Measurements from ENCODE around the gene KLF11.

The KLF11 gene

DNA sequence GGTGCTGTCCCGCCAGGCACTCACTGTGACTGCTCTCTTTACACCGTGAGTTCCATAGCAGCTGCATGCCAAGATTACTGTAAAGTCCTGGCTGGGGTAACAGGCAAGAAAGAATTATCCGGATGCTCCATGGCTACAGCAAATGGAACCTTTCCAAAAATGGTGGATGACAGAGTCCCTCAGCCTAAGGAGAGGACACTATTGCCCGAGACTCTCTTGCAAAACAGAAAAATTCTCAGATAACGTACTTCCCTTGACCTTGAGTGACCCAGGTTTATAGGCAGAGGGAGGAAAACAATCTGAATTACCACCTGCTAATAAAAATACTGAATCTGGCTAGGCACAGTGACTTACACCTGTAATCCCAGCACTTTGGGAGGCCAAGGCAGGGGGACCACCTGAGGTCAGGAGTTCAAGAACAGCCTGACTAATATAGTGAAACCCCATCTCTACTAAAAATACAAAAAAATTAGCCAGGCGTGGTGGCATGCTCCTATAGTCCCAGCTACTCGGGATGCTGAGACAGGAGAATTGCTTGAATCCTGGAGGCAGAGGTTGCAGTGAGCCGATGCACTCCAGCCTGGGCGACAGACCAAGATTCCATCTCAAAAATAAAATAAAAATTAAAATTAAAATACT lies 32.3 kb downstream of the KLF11 start:
- no peak for DNase-seq
- Mint-ChIP-seq H3K4me3 (no peak overlapping the region), H3K9me3 (no peaks in the 10 kb centered on the region), H3K4me1 (peaks cover 19% of the 10 kb centered on the region), H3K27me3 (peaks cover 79% of the 10 kb centered on the region), H3K27ac (no peak overlapping the region)
- no peak for ATAC-seq

DNA sequence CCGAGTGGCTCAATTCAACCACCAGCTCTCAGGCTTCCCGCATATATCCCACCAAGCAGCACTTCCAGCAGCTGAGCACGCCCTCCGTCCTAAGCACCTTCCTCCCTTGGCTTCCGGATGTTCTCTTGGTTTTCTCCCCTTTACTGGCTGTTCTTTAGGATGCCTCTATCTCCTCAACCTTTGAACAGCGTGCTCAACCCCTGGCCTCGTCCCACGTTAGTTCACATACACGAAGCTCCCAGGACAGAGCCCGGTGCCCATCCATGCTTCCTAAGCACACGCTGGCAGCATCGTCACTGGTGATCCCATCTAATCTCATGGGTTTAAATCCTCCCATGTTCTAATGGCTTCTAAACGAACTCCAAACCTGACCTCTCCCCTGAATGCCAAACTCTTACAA lies 33.2 kb downstream of the KLF11 start:
- Mint-ChIP-seq H3K27ac (no peak overlapping the region), H3K4me1 (peaks cover 25% of the 10 kb centered on the region), H3K4me3 (no peak overlapping the region), H3K27me3 (peaks cover 84% of the 10 kb centered on the region), H3K9me3 (no peaks in the 10 kb centered on the region)
- no peak for DNase-seq
- no peak for ATAC-seq

DNA sequence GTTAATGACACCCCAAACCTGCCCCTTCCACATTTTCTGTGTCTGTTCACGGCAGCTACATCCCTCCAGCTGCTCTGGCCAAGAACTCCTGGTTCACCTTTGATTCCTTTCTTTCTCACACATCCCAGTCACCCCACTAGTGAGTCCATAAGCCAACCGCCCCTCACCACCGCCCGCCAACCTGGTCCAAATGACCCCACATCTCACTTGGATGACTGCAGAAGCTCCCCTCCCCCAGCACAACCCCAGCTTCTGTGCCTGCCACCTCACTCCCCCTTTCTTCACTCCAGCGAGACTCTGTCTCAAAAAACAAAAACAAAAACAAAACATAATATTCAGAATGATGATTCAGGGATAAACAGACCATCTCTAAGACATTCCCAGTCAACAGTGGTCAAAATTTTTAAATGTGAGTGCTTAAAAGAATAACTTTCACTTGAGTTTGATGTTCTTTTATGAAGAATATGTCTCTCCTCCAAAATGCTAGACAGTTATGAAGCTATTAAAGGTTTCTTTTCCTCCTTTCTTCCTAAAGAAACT lies 33.7 kb downstream of the KLF11 start:
- peaks cover 87% of the 10 kb centered on the region for H3K27me3 Mint-ChIP-seq
- no peak for ATAC-seq
- no peaks in the 10 kb centered on the region for H3K9me3 Mint-ChIP-seq
- no peak overlapping the region for H3K27ac Mint-ChIP-seq
- peaks cover 31% of the 10 kb centered on the region for H3K4me1 Mint-ChIP-seq
- H3K4me3 Mint-ChIP-seq, result no peak overlapping the region
- DNase-seq, result no peak

DNA sequence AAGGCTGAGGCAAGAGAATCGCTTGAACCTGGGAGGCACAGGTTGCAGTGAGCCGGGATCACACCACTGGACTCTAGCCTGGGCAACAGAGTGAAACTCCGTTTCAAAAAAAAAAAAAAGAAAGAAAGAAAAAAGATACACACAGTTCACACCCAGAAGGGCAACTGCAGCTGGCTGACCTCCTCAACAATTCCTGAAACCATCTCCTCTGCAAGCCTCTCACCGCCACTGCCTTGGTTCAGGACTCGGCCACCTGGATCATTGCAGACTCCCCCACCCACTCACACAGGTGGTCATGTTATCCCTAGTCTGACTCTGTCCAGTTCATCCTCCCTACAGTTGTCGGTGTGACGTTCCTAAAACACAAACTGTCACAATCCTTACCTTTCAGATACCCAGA lies 34.7 kb downstream of the KLF11 start:
- H3K4me1 Mint-ChIP-seq, result peaks cover 23% of the 10 kb centered on the region
- no peaks in the 10 kb centered on the region for H3K9me3 Mint-ChIP-seq
- no peak overlapping the region for H3K27ac Mint-ChIP-seq
- peaks cover 87% of the 10 kb centered on the region for H3K27me3 Mint-ChIP-seq
- no peak overlapping the region for H3K4me3 Mint-ChIP-seq
- ATAC-seq (no peak), DNase-seq (no peak)

DNA sequence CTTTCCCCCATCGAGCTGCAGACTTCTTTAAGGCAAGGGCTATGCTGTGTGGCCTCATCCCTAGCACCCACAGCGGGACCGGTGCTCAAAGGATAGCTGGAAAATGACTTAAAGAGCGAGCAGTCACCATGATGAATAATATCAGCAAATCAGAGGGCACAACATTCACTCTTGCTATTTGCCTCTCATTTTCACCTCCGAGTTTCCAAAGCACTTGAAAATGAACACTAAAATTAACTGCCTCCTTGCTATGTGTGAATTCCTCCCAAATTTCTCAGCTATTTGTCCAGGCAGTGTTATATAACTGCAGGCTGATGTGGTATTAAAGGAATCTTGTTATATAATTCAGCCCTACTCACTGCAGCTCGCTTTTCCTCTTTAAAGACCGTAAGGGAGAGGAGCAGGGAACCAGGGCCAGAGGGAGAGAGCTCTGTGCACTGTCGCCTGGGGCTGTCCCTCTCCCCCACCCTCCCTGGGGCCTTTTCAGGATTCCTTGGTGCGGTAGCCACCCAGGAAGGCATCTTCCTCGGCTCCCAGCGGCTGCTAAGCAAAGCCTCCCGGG lies 35.4 kb downstream of the KLF11 start:
- ATAC-seq, result no peak
- no peaks in the 10 kb centered on the region for H3K9me3 Mint-ChIP-seq

DNA sequence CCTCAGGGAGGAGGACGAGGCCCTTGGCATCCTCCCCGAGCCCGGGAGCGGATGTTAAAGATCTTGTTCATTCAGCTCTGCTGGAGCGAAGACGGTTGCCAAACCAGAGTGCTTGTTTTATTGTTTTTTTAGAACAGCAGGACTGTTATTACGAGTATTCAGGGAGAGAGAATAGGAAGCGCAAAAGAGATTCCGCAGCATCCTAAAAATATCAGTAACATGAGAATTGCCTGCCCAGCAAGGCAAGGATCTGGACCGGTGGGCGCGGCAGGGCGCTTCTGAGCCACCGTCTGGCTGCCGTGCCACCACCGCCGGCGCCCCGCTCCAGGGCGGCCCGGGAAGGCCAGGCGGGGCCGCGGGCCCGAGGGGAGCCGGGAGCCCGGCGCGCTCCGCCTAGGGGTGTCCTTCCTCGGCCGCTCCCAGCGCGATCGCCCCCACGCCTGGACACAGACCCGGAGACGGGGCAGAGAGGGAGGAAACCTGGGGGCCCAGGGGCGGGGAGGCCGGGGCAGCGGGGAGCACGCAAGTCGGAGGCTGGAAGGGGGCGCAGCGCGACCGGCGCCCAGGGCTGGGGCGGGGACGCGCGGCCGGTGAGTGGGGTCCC lies 36.0 kb downstream of the KLF11 start:
- Mint-ChIP-seq H3K4me3 (peak overlapping the region; percentile 75 to 89), H3K4me1 (peaks cover 35% of the 10 kb centered on the region), H3K27me3 (peaks cover 87% of the 10 kb centered on the region), H3K9me3 (no peaks in the 10 kb centered on the region), H3K27ac (peak overlapping the region in 1 of 2 donors; percentile 74)
- DNase-seq (peak; percentile 35 to 38), ATAC-seq (peak; percentile 59)

More for the DNA sequence above, 35.4 kb downstream of the KLF11 start:
- Mint-ChIP-seq H3K27me3 (peaks cover 87% of the 10 kb centered on the region), H3K4me3 (peak overlapping the region; percentile 75 to 89), H3K27ac (no peak overlapping the region), H3K4me1 (peaks cover 29% of the 10 kb centered on the region)
- no peak for DNase-seq

DNA sequence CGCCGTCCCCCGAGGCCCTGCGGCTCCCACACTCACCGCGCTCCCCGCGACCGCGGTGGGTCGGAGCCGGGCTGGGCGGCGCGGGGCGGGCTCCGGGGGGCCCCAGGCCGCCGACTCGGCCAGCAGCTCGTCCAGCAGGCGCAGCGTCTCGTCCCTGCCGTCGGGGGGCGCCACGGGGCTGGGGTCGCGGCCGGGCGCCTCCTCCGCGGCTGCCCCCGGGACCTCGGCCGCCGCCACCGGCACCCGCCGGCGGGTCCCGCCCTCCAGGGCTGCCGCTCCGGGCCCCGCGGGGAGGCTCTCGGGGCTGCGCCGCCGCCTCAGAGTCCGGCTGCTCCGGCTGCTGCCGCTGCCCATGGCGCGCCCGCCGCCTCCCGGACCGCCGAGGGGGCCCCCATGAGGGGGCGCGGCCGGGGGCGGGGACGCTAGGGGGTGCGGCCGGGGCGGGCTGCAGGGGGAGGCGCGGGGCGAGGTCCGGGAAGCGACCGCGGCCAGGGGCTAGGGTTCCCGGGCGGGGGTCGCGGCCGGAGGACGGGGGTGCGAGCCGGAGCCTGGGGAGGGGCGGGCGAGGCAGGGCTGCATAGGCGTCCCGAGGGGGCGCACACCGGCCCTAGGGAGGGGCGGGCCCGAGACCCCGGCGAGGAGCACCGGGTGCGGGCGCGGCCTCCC lies 36.7 kb downstream of the KLF11 start, which contains the start of gene CYS1:
TSS of gene CYS1 (minus strand) at position 542 of the 666 bp plus-strand sequence. CDS start at position 354, 188 bp downstream.
- peak within 1 kb of the TSS in 1 of 2 donors; percentile 74 for H3K27ac Mint-ChIP-seq

DNA sequence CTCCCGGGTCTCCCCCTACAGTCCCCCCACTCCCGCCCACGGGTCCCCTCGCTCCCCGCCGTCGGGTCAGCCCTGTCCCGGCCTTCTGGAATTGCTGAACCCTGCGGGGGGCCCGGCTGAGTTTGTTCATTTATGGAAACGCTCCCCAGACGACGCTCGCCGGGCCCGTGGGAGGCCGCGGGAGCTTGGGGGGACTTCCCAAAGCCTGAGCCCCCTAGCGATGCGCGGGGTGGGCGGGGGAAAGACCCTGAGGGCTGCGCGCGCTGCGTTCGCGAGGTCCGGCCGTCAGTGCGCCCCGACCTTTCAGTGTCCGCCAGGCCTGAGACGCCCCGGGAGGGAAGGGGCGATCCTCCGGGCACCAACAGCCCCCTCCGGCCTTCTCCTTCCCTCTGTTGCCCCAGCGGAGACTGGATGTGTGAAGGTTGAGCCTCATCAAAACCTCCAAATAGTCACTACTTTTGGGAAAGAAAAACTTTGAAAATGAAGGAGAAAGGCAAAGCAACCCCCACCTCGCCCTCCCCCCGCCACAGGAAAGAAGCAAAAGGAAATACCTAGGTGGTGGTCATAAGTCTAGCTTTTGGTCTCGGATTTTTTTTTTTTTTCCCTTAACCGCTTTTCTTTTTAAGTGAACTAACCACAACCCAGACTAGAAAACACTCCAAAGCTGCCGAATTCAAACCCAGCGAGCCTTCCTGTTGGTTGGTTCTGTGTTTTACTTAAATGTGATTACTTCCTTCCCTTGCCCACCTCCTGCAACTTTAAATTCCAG lies 37.4 kb downstream of the KLF11 start:
- peak overlapping the region; percentile 78 to 79 for H3K4me3 Mint-ChIP-seq
- no peaks in the 10 kb centered on the region for H3K9me3 Mint-ChIP-seq
- peak; percentile 27 to 52 for DNase-seq
- peak; percentile 59 for ATAC-seq
- peak overlapping the region in 1 of 2 donors; percentile 31 for H3K27ac Mint-ChIP-seq
- H3K4me1 Mint-ChIP-seq, result peaks cover 37% of the 10 kb centered on the region
- peaks cover 87% of the 10 kb centered on the region for H3K27me3 Mint-ChIP-seq

More for the DNA sequence above, 36.7 kb downstream of the KLF11 start, which contains the start of gene CYS1:
- peak; percentile 66 for ATAC-seq
- H3K9me3 Mint-ChIP-seq, result no peaks in the 10 kb centered on the region
- peaks cover 37% of the 10 kb centered on the region for H3K4me1 Mint-ChIP-seq
- H3K4me3 Mint-ChIP-seq, result peak within 1 kb of the TSS; percentile 79 to 89
- H3K27me3 Mint-ChIP-seq, result peaks cover 87% of the 10 kb centered on the region
- DNase-seq, result peak; percentile 50 to 57

DNA sequence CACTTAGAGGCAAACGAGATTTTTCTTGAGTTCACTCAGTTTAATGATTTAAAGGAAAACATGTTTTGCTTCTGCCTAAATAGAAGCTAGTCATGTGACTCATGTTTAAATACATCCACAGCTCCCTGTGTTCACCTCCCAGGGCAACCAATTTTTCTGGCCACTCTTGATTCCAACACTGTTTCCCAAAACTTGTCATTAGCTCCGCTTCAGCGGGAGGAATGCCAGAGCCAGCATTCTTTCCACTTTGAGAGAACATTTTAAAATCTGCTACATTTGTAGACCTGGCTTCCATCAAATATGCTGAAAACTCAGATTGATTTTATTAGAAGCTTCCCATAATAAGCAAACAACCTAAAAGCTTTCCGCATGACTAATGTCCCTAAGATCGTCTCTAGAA lies 39.7 kb downstream of the KLF11 start:
- H3K27ac Mint-ChIP-seq, result no peak overlapping the region
- H3K4me3 Mint-ChIP-seq, result no peak overlapping the region
- DNase-seq (no peak), ATAC-seq (no peak)
- H3K27me3 Mint-ChIP-seq, result peaks cover 87% of the 10 kb centered on the region
- H3K9me3 Mint-ChIP-seq, result no peaks in the 10 kb centered on the region
- H3K4me1 Mint-ChIP-seq, result peaks cover 37% of the 10 kb centered on the region

DNA sequence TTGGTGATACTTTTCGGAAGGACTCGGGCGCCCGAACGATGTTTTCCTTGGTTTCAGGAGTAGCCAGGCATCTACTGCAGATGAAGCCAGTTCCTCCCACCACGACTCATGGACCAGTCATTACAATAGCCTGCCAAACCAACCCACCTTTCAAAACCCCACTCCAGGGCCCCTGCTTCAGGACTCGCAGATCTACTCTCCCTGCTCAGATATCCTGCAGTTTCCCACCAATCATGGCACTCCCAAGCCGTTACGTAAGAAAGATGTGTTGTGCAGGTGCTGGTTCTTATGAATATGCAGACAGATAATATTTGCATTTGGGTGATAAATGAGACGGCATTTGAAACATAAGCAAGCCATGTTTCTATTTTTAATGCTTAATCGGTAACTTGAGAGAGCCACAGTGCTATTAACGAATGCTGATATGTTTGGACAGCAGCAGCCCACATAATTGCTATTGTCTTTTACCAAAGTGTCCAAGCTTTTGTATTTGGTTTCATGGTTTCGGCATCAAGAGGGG lies 40.4 kb downstream of the KLF11 start:
- Mint-ChIP-seq H3K27me3 (peaks cover 85% of the 10 kb centered on the region), H3K4me3 (no peak overlapping the region)

DNA sequence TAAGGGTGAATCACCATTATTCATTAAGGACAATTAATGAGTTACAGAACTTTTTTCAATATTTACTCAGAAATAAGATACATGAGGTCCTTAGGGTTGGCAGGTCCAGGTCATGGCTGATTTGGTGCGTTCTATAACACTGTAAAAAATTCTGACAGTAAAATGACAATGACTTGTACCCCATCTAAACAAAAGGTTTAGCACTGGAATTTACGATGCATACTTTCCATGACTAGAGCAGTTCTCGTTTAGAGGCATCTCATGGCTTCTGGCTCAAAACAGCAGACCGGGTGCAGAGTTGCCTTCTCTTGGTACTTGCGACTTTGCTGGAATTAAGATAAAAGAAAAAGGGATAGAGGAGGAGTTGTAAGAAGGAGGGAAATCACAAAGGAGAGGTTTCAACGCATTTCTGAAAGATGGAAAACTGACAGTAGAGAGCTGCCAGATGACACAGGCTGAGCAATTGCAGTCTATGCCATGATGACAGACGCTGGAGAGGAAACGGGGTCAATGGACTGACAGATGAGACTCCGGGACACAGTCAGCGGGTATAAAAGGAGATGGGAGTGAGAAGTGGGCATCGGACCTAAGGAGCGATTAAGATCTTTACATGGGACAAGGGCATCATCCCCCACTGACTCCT lies 41.0 kb downstream of the KLF11 start:
- no peak overlapping the region for H3K27ac Mint-ChIP-seq

More for the DNA sequence above, 40.4 kb downstream of the KLF11 start:
- H3K27ac Mint-ChIP-seq, result no peak overlapping the region
- H3K9me3 Mint-ChIP-seq, result no peaks in the 10 kb centered on the region
- H3K4me1 Mint-ChIP-seq, result peaks cover 33% of the 10 kb centered on the region
- no peak for DNase-seq
- no peak for ATAC-seq

DNA sequence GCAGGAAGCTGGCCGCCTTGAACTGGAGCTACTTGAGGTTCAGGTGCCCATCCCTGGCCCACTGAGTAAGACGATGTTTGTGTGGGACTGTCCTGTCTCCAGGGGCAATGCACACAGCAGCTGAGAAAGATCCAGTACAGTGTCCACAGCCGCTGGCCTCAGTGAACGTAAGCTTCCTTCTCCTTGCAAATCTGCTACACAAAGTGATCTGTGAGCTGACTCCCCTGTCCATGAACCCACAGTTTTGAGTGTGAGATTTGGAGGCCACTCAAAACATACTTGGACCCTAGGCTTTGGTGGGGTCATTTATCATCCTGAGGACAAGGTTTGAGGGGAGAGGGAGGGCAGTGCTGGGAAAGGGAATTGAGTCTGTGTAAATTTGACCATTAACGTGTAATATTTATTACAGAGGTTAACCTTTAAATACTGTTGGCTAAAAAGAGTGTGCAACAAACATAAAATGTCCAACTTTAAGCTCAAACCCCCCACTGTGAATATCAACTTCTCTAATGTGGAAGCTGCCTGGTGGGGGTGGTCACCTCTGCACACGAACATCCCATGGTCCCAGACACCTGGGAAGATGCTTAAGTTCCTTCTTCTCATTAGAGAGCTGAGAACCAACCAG lies 41.8 kb downstream of the KLF11 start:
- Mint-ChIP-seq H3K4me1 (peaks cover 26% of the 10 kb centered on the region), H3K27ac (no peak overlapping the region), H3K4me3 (no peak overlapping the region), H3K9me3 (no peaks in the 10 kb centered on the region), H3K27me3 (peaks cover 91% of the 10 kb centered on the region)
- DNase-seq (no peak), ATAC-seq (no peak)

More for the DNA sequence above, 41.0 kb downstream of the KLF11 start:
- ATAC-seq (no peak), DNase-seq (no peak)
- Mint-ChIP-seq H3K4me1 (peaks cover 27% of the 10 kb centered on the region), H3K9me3 (no peaks in the 10 kb centered on the region), H3K27me3 (peaks cover 85% of the 10 kb centered on the region), H3K4me3 (no peak overlapping the region)

DNA sequence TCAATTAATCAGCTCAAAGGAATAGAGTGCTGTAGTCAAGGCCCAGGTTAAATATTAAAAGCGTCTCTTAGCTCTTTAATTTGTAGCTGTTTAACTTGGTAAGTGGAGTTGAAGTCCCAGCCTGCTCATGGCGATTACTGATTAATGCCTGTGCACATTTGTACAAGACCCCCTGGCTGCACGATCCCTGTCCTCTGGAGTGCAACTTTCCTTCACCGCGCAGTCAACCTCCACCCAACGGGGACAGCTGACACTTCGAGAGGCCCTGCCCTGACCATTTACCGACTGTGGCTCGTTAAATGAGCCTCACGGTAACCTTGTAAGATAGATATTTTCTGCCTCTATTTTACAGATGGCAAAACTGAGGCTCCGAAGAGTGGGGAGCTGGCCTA lies 42.3 kb downstream of the KLF11 start:
- DNase-seq (no peak), ATAC-seq (no peak)
- Mint-ChIP-seq H3K4me3 (no peak overlapping the region), H3K27ac (no peak overlapping the region), H3K9me3 (no peaks in the 10 kb centered on the region), H3K4me1 (peaks cover 26% of the 10 kb centered on the region), H3K27me3 (peaks cover 96% of the 10 kb centered on the region)

DNA sequence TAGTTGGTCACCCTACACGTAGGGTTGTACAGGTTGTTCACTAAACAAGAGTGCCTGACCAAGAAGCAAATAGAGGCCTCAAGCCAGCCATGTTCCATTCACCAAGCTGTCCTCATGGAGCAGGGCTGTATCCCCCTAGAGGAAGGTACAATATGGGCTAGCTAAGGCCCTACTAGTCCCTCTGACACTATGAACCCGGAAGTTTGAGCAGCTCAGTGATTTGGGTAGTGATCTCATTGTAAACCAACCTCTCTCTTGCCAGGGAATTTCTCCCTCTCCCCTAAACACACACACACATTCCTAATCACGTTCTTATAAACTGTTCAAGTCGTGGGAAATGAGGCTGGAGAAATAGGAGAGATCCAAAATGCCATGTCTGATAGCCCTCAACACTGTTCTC lies 43.6 kb downstream of the KLF11 start:
- DNase-seq (no peak), ATAC-seq (no peak)
- Mint-ChIP-seq H3K27me3 (peaks cover 98% of the 10 kb centered on the region), H3K4me3 (no peak overlapping the region), H3K9me3 (no peaks in the 10 kb centered on the region), H3K4me1 (peaks cover 23% of the 10 kb centered on the region), H3K27ac (no peak overlapping the region)

All from stimulated activated naive CD8-positive, alpha-beta T cell treated with anti-CD3 and anti-CD28 coated beads, Interleukin-15, amount 100 ng/mL, for 72 hours (primary cell).